ENCODE data around the gene PPP1R8.

DNA sequence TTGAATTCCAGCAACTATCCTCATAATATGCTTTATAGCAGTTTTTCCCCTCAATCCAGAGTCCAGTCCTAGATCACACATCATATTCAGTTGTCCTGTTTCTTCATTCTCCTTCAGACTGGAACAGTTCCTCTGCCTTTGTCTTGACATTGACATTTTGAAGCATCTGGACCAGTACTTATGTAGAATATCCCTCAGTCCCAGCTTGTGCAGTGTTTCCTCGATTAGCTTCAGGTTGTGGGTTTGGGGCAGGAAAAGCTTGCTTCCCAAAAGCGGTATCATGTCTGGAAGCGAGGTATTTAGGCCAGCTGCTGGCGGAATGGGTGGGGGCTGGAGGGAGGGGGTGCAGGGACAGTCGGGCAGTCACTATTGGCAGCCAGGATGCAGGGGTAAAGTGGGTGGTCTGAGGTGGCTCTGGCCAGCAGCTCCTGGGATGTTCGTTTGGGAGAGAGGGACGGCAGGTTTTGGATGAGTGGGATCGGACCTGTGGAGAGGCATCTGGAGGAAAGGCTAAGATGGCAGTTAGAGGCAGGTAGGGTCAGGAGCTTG, 48.3 kb downstream of the PPP1R8 start:
- TF ChIP-seq, protein P1, sequence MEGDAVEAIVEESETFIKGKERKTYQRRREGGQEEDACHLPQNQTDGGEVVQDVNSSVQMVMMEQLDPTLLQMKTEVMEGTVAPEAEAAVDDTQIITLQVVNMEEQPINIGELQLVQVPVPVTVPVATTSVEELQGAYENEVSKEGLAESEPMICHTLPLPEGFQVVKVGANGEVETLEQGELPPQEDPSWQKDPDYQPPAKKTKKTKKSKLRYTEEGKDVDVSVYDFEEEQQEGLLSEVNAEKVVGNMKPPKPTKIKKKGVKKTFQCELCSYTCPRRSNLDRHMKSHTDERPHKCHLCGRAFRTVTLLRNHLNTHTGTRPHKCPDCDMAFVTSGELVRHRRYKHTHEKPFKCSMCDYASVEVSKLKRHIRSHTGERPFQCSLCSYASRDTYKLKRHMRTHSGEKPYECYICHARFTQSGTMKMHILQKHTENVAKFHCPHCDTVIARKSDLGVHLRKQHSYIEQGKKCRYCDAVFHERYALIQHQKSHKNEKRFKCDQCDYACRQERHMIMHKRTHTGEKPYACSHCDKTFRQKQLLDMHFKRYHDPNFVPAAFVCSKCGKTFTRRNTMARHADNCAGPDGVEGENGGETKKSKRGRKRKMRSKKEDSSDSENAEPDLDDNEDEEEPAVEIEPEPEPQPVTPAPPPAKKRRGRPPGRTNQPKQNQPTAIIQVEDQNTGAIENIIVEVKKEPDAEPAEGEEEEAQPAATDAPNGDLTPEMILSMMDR (IDR thresholded peaks at IDR 0.05): no peak
- TF ChIP-seq POLR2A (IDR thresholded peaks at IDR 0.05): no peak
- no peak for TF ChIP-seq POLR2AphosphoS5 (IDR thresholded peaks at IDR 0.05)

Measured in suprapubic skin (tissue), 4 donors.